NCI-H1417 treated with DMSO at 0.1 percent for 48 hours (cell line): ENCODE measurements around the gene STAM2.

Experiments used
- DNase-seq: peaks from one replicate; lab custom pipeline; 2025; lab: John Stamatoyannopoulos, UW

STAM2 gene

GRCh38 chr2:152071092-152071491 lies 104.5 kb downstream of the STAM2 start:
- no peak for DNase-seq

GRCh38 chr2:152068226-152068625 lies 107.3 kb downstream of the STAM2 start:
- DNase-seq, result no peak

GRCh38 chr2:152067823-152068222 lies 107.7 kb downstream of the STAM2 start:
- DNase-seq, result no peak
